GM18507 (cell line): ENCODE measurements around the gene THRAP3.

Experiments
- DNase-seq: peaks from one replicate; pipeline ENCODE4 v3.0.0; 2011; ENCODE audit warnings: low read depth; ENCODE audit not compliant: insufficient read length; ENCODE audit errors: extremely low spot score
- FAIRE-seq: peaks from 2 replicates; lab custom pipeline; 2011; peaks lifted over from hg19 to GRCh38; lab: Jason Lieb, UNC

THRAP3 gene

DNA sequence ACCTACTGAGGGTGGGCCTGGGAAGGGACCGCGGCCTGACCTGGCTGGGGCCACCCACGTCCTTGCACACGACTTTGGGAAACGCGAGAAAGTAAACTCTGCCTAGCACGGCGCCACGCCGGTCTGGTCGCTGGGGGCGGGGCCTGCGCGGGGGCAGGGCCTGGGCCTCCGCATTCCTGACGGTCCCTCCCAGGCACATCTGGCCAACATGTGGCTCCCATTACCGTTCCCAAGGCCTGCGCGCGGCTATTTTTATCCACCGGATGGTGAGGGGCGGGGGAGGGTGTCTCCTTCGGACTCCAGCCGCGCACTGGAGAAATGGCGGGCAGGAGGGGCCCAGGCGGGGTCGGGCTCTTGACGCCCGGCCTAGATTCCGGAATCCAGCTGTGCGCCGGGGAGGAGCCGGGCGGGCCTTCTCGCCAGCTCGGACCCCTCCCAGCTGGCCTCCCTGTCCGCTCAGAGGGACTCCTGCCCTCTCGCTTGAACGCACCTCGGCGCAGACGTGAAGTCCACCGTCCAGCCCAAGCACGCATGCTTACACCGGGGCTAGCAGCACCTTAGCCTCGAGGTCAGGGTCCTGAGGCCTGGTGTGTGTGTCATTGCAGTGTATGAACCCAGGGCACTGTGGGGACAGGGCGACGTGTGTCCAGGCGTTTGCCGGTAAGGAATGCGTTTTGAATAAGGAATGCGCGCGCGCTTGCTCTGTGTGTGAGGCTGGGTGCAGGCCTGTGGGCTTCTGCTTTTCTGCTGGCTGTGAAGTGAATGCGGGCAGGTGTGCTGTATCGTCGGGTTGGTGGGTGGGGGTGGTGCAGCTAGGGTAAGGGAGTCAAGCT, 97.1 kb downstream of the THRAP3 start:
- DNase-seq (no peak), FAIRE-seq (peak; percentile 5)

DNA sequence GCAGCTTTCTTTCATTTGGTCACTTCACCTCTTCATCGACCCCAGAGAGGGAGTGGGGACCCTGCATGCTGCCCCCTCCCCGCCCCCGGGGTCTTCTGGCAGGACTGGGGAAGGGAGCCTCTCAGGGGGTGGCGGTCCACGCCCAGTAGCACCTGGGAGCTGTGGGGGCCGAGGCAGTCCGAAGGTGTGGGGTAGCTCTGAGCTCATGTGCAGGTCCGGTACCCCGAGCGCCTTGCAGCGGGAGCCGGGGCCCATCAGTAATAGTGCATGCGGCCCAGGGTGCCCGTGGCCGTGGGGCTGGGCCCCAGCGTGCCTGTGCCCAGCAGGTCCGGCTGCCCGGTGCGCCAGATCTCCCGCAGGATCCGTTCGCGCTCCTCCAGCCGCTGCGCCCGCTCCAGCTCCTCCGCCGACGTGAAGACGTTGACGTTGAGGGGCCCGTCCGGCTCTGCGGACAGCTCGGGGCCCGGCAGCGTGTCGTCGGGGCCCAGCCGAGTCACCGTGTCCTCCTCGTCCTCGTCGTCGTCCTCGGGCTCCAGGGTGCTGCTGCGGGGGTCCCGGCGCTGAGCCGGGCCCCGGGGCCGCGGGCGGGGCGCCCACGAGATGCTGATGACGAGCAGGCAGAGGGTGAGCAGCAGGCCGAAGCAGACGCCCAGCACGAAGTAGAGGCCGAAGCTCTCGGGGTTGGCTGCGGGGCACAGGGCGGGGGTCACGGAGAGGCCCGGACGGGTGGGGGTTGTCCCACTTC, 98.0 kb downstream of the THRAP3 start:
- DNase-seq (no peak), FAIRE-seq (no peak)

DNA sequence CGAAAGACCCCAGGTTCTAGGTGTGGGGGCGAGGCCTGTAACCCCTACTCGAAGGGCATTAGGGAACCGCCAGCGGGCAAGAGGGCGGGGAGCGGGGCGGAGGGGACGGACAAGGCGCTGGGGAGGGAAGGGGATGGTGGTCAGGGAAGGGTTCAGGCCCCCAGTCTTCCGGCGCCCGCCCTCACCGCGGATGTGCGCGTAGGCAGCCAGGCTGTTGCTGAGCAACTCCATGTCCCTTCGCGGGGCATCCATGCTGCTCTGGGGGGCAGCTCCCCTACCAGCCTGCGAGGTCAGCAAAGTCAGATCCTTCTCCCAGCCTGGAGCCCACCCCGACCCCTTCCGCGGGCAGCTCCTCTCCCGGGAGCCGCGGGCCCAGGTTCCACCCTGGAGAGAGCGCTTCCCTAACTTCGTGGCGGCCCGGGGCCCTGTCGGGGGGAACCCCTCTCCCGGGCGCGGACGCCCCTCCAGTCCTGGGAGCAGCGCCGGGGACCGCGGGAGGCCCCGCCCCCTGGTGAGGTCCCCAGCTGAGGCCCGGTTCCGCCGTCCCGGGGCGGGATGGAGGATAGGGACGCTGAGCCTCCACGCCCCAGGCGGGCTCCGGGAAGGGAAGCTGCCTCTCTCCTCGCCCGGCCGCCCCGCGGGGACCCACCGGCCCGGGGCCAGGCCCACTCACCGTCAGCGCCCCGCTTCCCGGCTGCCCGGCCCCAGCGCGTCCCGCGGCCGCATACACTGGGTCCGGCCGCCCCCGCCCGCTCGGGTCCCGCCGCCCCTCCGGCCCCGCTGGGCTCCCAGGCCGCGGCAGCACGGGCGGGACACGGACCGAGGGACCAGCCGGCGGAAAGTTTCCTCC, 98.8 kb downstream of the THRAP3 start:
- DNase-seq (no peak), FAIRE-seq (no peak)

DNA sequence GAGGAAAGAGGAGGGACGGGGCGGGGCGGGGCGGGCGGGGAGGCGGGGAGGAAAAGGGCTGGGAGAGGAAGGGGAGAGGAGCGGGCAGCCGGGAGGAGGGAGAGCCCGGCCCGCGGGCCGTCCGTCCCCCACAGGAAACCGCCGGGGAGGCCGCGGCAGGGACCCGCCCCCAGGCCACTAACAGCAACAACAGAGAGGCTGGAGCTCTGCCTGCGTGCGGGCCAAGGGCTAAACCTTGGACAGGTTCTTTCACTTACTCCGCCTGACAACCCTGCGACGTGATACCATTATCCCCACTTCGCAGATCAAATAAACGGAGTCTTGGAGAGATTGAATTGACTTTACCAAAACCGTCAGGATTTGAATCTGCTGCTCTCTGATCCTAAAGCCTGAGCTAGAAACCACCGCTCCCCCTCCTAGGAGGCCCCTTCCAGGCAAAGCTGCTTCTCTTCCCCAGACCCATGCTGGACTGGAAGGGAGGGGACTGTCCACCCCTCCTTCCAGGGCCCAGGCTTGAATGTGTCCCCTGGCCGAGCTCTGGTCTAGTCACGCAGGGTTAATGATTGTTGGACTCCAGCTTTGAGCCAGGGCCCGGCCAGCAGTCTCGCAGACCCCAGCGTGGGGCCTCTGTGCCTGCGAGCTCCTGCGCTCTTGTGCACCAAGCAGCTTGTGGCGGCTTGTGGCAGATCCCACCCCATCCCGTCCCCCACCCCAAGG, 99.6 kb downstream of the THRAP3 start, which contains the start of gene EVA1B:
EVA1B (minus strand) TSS at position 10 of the 717 bp plus-strand sequence. CDS start 608 bp downstream, outside the sequence.
- peak; percentile 71 for FAIRE-seq
- DNase-seq, result no peak

DNA sequence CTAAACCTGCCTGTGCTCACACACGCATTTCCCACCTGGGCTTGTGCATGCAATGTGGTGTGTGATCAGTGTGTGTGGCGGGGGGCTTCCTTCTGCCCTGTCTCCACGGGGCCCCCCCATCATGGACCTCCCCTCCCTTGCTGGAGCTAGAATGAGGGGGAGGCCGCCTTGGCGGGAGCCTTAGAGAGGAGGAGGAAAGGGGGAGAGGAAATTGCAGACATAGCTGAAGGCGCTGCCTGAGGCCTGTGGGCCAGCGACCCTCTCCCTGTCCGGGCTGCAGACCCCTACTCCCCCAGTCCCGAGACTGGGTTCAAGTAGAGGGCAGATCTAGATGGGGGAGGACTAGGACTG, 100.1 kb downstream of the THRAP3 start:
- DNase-seq (no peak), FAIRE-seq (no peak)

DNA sequence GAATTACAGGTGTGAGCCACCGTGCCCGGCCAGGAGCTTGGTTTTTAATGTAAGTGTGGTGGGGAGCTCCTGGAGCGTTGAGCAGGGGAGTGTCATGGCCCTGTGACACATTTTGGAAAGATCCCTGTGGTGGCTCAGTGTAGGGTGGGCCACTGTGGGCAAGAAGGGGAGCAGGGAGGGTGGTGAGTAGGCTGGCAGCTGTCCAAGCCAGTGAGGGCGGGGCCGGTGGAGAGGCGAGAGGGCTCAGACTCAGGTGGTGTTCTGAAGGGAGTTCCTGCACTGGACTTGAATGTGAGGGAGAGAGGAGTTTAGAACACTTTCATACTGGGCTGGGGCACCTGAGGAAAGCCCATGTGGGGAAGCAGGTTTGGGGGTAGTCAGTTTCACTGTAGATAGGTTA, 102.3 kb downstream of the THRAP3 start:
- FAIRE-seq (no peak), DNase-seq (no peak)

DNA sequence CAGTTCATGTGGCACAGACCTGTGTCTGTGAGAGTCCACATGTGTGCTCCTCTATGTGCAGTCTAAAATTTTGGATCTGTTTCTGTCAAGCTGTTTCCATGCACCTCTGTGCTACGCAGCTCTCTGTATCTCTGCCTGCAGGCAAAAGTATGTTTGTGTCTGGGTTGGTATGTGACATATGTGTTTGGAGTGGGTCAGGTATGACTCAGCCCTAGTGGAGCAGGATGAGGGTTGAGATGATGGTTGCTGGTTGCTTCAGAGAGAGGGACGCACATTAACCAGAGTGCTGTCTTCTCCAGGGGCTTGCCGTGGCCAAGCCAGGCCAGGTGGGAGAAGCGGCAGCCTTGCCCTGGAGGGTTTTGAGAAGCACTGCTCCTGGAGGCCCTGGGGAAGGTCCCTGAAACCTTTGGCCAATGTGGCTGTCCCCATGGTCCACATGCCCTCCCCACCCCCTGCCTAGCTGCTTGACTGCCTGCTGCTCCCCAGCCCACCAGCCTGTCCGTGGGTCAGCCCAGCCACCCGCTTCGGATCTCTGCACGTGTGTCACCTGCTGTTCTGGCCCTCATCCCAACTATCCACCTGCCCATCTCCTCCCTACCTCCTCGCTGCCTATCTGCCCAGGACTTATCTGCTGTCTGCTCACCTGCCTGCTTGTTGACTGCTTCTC, 103.3 kb downstream of the THRAP3 start:
- FAIRE-seq (no peak), DNase-seq (no peak)

DNA sequence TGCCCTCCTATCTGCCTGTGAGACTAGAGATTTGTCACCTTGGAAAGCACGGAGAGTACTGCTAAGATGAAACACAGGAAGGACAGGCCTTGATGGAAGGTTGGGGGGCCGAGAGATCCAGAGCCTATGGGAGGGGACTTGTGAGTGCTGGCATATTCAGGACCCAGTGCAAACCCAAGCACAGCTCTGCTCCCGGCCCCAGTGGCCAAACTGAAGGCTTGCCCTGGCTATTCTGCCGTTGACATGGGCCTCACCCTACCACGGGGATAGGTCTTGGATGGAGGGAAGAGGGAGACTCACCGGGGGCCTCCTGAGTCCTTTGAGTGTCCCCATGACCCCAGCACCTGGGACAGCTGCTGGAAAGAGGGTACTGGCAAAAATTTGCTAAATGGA, 103.8 kb downstream of the THRAP3 start:
- no peak for DNase-seq
- FAIRE-seq, result no peak

DNA sequence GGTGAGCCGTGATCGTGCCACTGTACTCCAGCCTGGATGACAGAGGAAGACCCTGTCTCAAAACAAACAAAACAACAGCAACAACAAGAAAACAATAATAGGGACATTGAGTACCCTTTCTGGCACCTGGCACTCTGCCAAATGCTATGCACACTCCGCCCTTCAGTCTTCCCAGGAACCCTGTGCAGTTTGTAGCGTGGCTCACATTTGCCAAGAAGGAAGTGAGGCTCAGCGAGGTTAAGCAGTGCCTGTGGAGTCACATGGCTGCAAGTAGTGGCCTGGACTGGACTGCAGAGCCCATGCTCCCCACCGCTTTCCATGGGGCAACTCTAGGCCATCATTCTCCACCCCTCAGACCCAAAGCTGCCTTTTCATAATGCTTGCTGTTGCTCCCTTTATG, 104.5 kb downstream of the THRAP3 start:
- DNase-seq, result no peak
- FAIRE-seq, result no peak

DNA sequence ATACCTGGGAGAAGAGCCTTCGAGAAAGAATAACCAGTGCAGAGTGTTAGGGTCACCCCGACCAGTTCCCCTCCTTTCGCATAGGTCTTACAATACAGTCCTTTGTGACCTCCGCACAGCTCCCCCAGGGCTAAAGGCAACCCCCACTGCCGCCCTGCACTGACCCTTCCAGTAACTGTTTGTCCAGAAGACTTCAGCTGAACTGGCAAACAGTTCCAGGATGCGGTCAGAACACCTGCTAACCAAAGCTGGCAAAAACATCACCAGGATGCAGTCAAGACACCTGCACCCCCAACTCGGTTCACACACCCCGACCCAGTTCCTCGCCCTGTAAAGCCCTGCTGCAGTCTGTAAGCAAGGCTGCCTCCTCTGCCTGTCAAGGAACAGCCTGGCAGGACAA, 105.6 kb downstream of the THRAP3 start:
- FAIRE-seq (no peak), DNase-seq (no peak)

DNA sequence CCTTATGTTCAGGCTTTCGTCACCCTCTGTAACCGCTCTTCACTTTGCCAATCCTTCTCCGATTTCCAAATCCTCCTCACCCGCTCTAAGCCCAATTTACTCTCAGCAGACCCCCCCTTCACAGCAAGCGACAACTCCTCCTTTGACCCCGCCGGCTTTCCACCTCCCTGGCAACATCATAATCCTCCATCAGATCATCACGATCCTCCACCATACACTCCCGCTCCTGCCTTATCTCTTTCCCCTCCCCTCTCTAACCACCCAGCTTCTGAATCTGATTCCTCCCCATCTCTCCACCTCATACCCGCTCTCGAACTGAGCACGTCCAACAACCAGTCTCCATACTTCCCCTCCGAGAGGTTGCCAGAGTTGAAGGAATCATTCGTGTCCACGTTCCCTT, 106.7 kb downstream of the THRAP3 start:
- FAIRE-seq (no peak), DNase-seq (no peak)

DNA sequence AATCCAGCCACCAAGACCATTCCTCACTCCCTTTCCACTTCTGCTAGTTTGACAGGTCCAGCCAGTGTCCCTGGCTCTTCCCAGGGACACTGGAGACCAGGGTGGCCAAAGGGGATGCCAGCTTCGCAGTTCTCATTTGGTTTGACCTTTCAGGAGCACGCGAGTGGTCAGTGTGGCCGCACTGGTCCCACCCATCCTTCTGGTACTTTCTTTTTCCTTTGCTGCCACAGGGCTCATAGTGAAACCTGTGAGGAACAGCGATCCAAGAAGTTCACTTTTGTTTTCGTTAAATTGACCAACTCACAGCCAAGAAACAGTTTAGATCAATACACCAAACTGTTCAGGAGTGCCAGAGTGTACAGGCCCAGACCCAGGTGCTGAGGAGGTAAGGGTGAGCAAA, 113.6 kb downstream of the THRAP3 start:
- no peak for DNase-seq
- FAIRE-seq, result peak; percentile 45

DNA sequence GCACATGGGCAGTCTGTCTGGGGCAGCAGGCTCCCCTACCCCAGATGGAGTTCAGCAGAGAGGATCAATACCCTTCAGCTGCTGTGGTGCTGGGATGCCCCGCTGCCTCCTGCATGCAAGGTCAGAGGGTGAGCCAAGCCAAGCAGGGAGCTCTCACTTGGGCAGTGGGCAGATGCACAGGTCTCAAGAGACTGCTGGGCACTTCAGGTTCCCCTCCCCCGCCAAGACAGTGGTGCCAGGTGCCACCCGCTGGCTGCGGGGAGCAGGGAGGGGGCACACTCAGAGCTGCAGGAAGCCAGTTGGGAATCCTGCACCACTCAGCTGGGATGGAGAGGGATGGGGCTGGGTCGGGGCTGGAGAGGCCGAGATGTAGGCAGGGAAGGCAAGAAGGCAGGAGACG, 115.0 kb downstream of the THRAP3 start:
- FAIRE-seq, result no peak

DNA sequence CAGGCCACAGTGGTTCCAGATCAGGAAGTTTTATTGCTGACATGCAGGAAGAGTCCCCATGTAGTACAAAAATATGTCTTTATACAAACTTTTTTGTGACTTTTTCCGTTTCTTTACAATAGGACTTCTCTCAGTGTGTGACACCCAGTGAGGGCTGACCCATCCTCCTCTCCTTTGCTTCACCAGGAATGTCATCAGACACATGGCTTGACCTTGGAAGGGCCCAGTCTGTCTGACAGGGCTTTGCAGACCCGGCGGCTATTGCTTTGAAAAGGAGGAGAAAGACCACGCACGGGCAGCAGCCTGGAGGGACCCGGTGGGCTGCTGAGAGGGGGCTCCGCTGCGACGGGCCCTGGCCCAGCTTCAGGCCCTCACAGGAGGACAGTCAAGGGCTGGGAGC, 115.4 kb downstream of the THRAP3 start:
- no peak for FAIRE-seq
- DNase-seq, result no peak

More for the DNA sequence above, 115.0 kb downstream of the THRAP3 start:
- no peak for DNase-seq

DNA sequence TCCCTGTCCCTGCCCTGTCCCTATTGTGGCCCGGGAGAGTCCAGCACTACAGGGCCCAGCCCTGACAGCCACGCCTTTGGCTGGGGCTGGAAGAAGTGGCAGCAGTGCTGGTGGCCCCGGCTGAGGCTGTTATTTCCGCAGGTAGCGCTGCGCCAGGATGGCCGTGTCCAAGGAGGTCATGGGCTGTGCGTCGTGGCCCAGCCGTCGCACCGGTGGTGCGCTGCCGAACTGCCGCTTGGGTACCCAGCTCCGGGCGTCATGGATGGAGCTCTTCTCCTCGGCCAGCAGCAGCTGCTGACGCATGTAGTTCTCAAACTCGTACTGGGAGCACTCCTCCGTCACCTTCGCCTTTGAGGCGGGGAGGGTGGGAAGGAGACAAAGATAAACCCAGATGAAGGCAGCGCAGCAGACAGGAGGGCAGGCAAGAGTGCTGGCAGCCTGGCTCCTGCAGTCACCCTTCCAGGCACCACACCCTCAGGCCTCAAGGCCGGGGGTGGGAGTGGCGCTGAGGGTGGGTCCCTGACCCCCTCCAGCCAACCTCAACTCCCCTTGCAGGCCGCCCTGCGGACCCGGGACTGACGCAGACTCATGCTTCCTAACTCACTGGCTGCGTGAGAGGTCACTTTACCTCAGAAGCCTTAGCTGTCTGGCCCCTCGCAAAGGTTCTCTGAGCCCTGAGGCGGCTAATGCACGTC, 117.5 kb downstream of the THRAP3 start:
- DNase-seq, result no peak
- FAIRE-seq, result no peak

DNA sequence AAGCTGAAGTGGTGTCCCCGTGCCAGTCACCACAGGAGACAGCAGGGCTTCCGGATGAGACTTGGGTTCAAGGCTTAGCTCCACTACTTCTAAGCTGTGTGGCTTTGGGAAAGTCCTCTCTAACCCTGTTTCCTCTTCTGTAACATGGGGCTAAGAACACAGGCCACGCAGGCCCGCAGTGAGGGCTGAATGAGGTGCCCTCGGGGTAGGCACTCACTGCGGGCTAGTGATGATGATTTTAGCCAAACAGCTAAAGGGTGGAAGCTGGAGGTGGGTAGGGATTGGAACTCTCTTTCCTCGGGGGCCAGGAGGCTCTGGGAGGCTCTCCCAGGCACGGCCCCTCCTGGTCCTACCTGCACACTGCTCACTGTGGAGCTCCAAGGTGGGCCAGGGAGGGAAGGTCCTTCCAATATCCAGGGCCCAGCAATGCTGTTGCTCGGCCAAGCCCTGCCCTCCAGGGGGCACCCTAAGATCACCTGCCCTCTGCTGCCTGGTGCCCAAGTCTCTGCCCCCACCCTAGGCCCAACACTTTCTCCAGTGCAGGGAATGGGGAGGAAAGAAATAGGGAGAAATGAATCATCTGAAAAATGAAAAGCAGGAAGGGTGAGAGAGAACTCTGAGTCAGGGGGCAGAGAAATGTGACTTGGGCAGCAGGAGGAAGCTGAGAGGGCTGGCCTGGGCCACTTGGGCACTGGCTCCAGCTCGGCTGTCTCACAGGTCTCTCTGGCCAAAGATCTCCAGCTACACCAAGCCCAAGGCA, 118.4 kb downstream of the THRAP3 start:
- DNase-seq (no peak), FAIRE-seq (peak; percentile 62)

DNA sequence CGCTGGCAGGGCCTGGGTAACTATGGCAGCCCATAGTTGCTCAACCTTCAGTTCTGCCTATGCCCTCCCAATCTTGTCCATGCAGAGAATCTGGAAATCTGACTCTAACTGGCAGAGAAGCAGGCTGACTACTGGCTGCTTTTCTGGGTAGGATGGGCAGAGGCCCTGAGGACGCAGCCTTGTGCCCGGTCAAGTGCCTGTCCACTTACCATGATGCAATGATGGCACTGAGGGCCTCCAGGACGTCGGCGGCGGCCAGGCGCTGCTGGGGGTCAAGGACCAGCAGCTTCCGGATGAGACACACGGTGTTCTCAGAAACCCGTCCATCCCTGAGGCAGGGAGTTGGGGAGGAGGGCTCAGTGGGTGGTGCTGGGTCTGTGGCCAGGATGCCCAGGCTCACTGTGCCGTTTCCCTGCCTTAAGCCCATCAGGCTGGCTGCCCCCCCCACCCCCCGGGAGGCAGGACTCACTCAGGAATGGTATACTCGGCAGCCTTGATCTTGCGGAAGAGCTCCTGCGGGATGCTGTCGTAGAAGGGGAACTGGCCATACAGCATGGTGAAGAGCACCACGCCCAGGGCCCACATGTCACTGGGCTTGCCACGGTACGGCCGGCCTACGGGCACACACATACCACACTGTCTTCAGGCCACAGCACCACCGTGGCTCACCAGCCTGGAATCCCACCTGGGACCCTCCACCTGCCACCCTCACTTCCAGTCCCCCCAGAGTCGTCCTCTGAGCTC, 119.6 kb downstream of the THRAP3 start:
- DNase-seq, result no peak
- FAIRE-seq, result no peak
